BE2C (cell line): ENCODE results near the gene MAPK4.
"Not testable (repeated sequence)": the region's sequence is repeated elsewhere in the genome, so short reads cannot be mapped to it uniquely, and the experiment has no call there.

Experiments used
- DNase-seq: peaks from one replicate; pipeline ENCODE4 v3.0.0-alpha.2; 2020
- H3K27me3 ChIP-seq: fragments of 250-450 bp; sonication (Bioruptor Pico); 2 replicates; pipeline ENCODE4 v1.5.1; 2020; ENCODE audit warnings: mild to moderate bottlenecking
- H3K36me3 ChIP-seq: fragments of 250-450 bp; sonication (Bioruptor Pico); 2 replicates; pipeline ENCODE4 v1.5.1; 2020; ENCODE audit warnings: mild to moderate bottlenecking
- H3K4me1 ChIP-seq: fragments of 250-450 bp; sonication (Bioruptor Pico); 2 replicates; pipeline ENCODE4 v1.5.1; 2020
- H3K4me3 ChIP-seq: 2 replicates; pipeline ENCODE4 v1.5.1; 2011; ENCODE audit warnings: low read depth, low read length
- H3K9me3 ChIP-seq: fragments of 250-450 bp; sonication (Bioruptor Pico); 2 replicates; pipeline ENCODE4 v1.5.1; 2020
- CTCF ChIP-seq: IDR thresholded peaks from 2 replicates; pipeline ENCODE4 v1.5.1; 2012; ENCODE audit warnings: mild to moderate bottlenecking, low read depth, low read length

Gene MAPK4

DNA sequence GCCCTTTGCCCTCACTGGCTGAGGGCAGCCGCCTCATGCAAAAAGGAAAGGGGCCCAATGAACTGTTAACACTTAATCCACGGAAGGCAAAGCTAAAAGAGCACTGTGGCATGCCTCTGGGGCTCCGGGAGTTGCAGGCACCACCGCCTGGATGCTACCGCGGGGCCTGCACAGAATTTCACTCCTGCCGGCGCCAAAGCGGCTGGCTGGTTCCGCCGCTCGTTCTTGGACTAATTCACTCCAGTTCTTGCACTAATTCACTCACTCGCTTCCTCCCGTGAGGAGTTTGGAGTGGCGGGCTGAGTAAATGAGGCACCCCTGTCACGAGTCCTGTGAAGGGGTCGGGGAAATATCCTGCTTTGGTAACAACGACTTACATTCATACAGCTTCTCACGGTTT is 14.0 kb upstream of the MAPK4 start:
- no peak overlapping the region for H3K4me3 ChIP-seq
- no peaks in the 10 kb centered on the region for H3K27me3 ChIP-seq
- no peaks in the 10 kb centered on the region for H3K9me3 ChIP-seq
- no peak for TF ChIP-seq CTCF
- no peak for DNase-seq
- no peaks in the 10 kb centered on the region for H3K4me1 ChIP-seq
- H3K36me3 ChIP-seq, result no peaks in the 10 kb centered on the region

DNA sequence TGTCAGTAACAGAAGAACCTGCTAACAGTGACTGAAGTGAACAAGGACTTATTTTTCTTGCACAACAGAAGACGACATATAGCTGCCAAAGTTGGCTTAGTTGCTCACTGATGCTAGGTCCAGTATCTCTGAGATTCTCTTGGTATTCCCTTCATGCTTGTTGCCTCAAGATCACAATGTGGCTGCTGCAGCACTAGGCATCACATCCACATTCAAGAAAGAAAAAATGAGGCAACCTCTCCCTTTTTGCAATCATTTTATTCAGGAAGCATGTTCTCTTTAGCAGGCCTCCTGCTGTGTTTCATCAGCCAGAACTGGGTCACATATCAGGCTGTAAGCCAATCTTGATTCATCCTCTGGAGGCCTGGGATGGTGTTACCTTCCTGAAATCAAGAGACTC is 11.7 kb upstream of the MAPK4 start:
- TF ChIP-seq CTCF, result no peak
- Histone ChIP-seq H3K9me3 (no peaks in the 10 kb centered on the region), H3K4me3 (no peak overlapping the region), H3K27me3 (no peaks in the 10 kb centered on the region), H3K4me1 (no peaks in the 10 kb centered on the region), H3K36me3 (no peaks in the 10 kb centered on the region)
- no peak for DNase-seq

DNA sequence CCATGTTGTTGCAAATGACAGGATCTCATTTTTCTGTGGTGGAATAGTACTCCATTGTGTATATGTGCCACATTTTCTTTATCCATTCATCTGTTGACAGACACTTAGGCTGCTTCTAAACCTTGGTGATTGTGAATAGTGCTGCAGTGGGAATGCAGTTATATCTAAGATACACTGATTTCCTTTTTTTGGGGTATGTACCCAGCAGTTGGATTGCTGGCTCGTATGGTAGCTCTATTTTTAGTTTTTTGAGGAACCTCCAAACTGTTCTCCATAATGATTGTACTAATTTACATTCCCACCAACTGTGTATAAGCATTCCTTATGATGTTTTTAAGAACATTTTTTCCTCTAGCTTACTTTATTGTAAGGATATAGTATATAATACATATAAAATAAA is 8.2 kb upstream of the MAPK4 start:
- not testable (repeated sequence) for H3K4me3 ChIP-seq, H3K9me3 ChIP-seq, DNase-seq, H3K4me1 ChIP-seq, H3K36me3 ChIP-seq, H3K27me3 ChIP-seq

DNA sequence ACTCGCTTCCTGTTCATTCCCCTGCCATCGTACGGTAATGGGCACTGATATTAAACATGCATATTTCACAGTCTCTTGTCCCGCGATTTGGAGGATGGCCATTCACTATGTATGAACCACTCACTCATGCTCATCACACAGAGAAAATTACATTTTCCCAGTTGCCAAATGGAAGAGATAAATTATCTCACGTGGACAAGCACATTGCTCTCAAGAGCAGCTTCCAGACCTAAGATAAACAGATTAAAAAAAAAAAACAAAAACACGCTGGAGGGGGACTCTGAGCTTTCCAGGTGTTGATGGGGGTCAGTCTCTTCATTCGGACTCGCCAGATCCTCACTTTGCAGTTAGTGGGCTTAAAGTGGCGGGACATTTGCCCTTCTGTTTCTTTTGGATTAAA is 1.7 kb upstream of the MAPK4 start:
- Histone ChIP-seq H3K4me1 (no peaks in the 10 kb centered on the region), H3K36me3 (no peaks in the 10 kb centered on the region), H3K27me3 (peaks cover 29% of the 10 kb centered on the region), H3K9me3 (no peaks in the 10 kb centered on the region), H3K4me3 (no peak overlapping the region)
- TF ChIP-seq CTCF, result no peak
- no peak for DNase-seq

DNA sequence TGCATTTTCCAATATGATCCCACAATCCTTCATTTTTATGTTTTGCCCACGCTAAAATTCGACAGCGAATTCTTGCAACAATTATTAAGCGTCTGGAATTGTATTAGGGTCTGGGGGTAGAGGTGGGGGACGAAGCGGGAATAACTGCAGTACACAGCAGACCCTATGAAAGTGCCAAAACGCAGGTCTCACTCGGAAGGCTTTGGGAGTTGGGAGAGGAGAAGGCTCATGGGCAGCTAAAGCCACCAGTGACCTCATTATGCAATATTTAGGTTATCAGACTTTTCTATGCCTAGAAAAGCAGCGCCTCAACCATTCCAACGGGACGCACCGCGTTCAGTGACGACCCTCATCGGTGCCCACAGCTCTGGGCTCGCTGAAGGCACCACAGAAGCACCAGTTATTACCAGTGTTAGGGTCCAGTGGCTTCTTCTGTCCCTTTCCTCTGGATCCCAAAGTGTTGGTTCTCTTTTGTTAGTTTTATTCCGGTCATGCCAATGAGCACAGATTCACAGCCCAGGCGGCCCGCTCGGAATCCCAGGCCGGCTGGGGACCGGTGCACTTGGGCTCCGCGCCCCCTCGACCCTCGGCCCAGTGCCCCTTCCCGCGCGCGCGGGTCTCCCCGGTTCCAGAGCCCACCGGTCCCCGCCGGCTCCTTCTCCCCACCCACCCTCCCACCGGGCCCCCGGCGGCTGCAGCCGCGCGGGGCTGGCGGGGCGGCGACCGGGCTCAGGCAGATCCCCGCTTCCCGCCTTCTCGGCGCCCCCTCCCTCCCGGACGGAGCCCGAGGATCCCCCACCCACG is 737 bp upstream of the MAPK4 start:
- H3K36me3 ChIP-seq, result no peaks in the 10 kb centered on the region
- H3K9me3 ChIP-seq, result no peaks in the 10 kb centered on the region
- DNase-seq, result no peak
- no peaks in the 10 kb centered on the region for H3K4me1 ChIP-seq
- no peak overlapping the region for H3K4me3 ChIP-seq
- H3K27me3 ChIP-seq, result peaks cover 29% of the 10 kb centered on the region
- no peak for TF ChIP-seq CTCF

DNA sequence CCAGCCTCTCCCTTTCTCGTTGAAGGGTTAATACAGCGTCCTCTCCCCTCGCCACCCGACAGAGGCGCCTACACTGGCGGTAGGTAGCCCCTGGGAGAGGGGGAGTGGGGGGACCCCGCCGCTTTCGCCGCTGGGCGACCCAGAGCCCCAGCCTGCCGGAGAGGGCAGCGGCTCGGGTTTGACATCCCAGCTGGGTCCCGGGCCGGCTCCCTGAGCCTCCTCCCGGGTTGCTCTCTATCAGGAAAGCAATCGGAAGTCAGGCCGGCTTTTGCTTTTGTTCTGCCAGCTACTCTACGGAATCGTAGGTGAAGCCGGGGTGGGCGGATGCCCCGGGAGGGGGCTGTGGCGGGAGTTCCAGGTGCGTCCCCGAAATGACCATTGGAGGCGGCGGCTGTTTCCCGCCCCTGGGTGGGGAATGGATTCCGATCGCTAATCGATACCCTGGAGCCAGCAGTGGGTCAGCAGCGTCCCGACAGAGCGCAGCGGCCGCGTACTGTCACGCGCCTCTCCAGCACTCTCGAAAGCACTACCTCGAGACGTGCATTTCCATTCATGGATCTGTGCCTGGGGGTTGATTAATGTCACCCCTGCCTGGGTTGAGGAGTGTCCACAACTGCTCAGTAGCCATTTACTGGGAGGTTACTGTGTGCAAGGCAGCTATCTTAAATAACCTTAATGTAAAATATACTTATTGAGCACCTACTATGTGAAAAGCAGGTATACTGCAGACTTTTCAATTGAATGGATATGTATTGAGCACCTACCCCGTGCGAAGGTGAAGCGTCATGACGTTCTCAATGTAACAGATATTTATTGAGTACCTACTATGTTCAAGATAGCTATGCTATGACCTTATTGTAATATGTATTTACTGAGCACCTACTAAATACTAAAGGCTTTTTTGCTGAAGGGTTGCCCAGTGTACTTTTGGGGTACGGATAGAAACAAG is 1.1 kb downstream of the MAPK4 start:
- H3K27me3 ChIP-seq, result peaks cover 29% of the 10 kb centered on the region
- no peak for DNase-seq
- no peaks in the 10 kb centered on the region for H3K36me3 ChIP-seq
- H3K4me1 ChIP-seq, result no peaks in the 10 kb centered on the region
- no peaks in the 10 kb centered on the region for H3K9me3 ChIP-seq
- no peak overlapping the region; the same call in 1 of the 2 replicates for H3K4me3 ChIP-seq
- TF ChIP-seq CTCF, result no peak

DNA sequence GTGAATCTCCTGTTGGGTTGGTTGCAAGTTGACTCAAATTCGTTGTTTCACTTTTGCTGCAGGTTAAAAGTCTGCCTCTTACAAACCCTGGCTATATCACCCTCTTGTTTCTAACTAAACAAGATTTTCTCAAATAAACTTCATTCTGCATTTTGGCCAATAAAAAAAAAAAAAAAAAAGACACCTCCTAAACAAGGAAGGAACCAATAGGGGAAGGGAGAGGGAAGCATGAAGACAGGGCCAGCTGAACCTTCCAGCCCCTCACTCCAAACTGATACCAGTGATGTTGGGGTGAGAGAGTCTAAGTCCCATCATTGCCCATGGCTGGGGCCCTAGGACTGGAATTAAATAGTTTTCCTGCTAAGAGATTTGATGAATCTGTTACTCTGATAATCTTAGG is 2.4 kb downstream of the MAPK4 start:
- peaks cover 29% of the 10 kb centered on the region for H3K27me3 ChIP-seq
- not testable (repeated sequence) for H3K4me1 ChIP-seq, H3K4me3 ChIP-seq, DNase-seq, H3K9me3 ChIP-seq, H3K36me3 ChIP-seq
